ENCODE results near the gene TMPRSS4.
"Not testable (repeated sequence)": the region's sequence is repeated elsewhere in the genome, so short reads cannot be mapped to it uniquely, and the experiment has no call there.

TMPRSS4 gene

GRCh38 chr11:118057251-118058145, 19.4 kb upstream of the TMPRSS4 start:
- no peak for DNase-seq

- no peak for DNase-seq
Measured at GRCh38 chr11:118058311-118059245, 18.3 kb upstream of the TMPRSS4 start.

GRCh38 chr11:118059246-118059940, 17.5 kb upstream of the TMPRSS4 start:
- DNase-seq: no peak

GRCh38 chr11:118060081-118060661, 16.7 kb upstream of the TMPRSS4 start:
- DNase-seq: no peak

- no peak for DNase-seq
Measured at GRCh38 chr11:118060869-118061268, 16.0 kb upstream of the TMPRSS4 start.

- DNase-seq: no peak
Measured at GRCh38 chr11:118061586-118062125, 15.2 kb upstream of the TMPRSS4 start.

GRCh38 chr11:118062181-118062580, 14.7 kb upstream of the TMPRSS4 start:
- DNase-seq: not testable (repeated sequence)

GRCh38 chr11:118062631-118063030, 14.2 kb upstream of the TMPRSS4 start:
- not testable (repeated sequence) for DNase-seq

- no peak for DNase-seq
Measured at GRCh38 chr11:118064956-118065355, 11.9 kb upstream of the TMPRSS4 start.

- no peak for DNase-seq
Measured at GRCh38 chr11:118065384-118065783, 11.5 kb upstream of the TMPRSS4 start.

- DNase-seq: no peak
Measured at GRCh38 chr11:118067006-118067405, 9.9 kb upstream of the TMPRSS4 start.

GRCh38 chr11:118068206-118068944, 8.5 kb upstream of the TMPRSS4 start:
- no peak for DNase-seq

GRCh38 chr11:118068945-118069612, 7.8 kb upstream of the TMPRSS4 start:
- no peak for DNase-seq

- DNase-seq: no peak
Measured at GRCh38 chr11:118071416-118072030, 5.4 kb upstream of the TMPRSS4 start.

- DNase-seq: no peak
Measured at GRCh38 chr11:118073554-118073953, 3.3 kb upstream of the TMPRSS4 start.

GRCh38 chr11:118074091-118074685, 2.7 kb upstream of the TMPRSS4 start:
- DNase-seq: no peak

- DNase-seq: no peak
Measured at GRCh38 chr11:118074785-118075184, 2.1 kb upstream of the TMPRSS4 start.

GRCh38 chr11:118078911-118079411, 2.1 kb downstream of the TMPRSS4 start:
- no peak for DNase-seq

- no peak for DNase-seq
Measured at GRCh38 chr11:118079491-118079890, 2.6 kb downstream of the TMPRSS4 start.

- DNase-seq: no peak
Measured at GRCh38 chr11:118080296-118080695, 3.4 kb downstream of the TMPRSS4 start.
